A549 treated with RU486 at 1 μM for 4 hours (cell line): Measurements from ENCODE around the gene PBXIP1. TPM values are rescaled to one million over a fixed set of nuclear protein-coding genes. Genes with fewer than 3 reads are reported as not detected.

Source experiments
- total RNA-seq: library from RNA; stranded (reverse); fragments of 200-300 nt; extraction: Qiagen RNA extraction; gene quantifications from 5 replicates; pipeline ENCODE4 v1.2.3, GENCODE V29; 2022; ENCODE audit warnings: low read depth

PBXIP1 gene, protein sequence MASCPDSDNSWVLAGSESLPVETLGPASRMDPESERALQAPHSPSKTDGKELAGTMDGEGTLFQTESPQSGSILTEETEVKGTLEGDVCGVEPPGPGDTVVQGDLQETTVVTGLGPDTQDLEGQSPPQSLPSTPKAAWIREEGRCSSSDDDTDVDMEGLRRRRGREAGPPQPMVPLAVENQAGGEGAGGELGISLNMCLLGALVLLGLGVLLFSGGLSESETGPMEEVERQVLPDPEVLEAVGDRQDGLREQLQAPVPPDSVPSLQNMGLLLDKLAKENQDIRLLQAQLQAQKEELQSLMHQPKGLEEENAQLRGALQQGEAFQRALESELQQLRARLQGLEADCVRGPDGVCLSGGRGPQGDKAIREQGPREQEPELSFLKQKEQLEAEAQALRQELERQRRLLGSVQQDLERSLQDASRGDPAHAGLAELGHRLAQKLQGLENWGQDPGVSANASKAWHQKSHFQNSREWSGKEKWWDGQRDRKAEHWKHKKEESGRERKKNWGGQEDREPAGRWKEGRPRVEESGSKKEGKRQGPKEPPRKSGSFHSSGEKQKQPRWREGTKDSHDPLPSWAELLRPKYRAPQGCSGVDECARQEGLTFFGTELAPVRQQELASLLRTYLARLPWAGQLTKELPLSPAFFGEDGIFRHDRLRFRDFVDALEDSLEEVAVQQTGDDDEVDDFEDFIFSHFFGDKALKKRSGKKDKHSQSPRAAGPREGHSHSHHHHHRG
- total RNA-seq = 11.8 to 16.5 TPM (median 14.4 TPM) in 5 replicates

DNA sequence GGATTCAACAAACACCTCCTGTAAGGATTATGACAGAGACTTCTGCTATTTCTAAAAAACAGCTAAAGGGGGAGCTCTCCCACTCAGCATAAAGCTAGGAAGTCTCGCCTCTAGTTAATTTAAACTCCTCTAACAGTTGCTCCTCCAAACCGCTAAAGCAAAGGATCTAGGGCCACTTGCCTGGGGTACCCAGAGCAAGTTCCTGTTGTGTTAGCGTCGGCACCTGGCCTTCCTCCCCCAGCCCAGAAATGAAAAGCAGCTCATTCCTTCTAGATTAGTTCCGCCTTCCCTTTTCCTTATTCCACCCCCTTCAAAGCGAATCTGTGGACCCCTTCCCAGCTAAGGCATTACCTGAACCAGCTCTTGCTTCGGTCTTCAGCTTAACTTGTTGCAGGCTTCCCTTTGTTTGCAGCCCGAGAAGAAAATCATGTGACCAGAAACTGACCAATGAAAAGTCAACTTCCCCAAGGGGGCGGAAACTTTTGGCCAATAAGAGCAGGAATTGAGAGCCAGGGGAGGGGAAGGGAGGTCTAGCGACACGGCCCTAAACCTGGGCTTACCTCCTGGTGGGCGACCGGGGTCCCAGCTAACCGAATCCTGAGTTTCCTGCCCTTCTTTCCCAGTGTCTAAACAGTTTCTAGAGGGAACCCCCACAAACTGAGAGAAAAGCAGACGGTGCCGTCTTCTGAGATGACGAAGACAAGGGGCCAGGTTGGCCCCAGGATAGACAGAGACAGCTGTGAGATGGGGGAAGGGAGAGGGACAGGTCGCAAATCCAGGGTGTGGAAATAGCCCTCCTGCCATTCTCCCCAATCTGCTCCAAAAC is at the start of gene PBXIP1:
Gene PBXIP1 (minus strand): TSS at position 382 of the 826 bp plus-strand sequence. CDS start 2,378 bp downstream, outside the sequence.

DNA sequence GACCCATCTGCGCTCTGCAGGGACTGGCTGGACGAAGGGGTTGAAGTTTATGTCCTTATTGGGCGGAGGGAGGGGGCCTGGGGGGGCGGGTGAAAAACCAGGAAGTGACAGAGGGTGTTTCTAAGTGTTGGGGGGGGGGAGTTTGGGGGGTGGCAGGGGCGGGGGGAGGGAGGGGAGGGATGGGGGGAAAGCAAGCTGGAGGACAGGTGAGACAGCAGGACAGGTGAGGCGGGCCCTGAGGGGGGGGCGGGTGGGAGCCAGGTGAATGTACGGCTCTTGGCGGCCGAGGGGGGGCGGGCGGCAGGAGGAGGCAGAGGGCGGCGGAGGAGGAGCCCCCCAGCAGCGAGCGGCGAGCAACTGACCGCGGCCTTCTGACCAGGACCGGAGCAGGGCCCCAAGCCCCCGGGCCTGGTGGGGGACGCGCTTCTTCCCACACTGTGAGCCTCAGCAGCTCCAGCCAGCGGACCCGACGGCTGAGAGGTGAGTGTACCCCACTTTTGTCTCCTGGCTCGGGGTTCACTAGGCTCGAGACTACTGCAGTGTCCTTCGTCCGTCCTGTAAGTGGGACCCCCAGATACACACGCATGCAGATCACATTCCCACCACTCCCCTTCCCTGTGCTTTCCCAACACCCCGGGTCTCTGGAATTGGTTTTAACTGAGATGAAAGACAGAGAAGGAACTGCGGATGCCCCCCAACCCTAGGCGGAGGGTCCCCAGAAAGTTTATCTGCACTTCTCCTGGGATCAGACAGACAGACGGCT is 46.7 kb upstream of the PBXIP1 start, which contains the start of gene ZBTB7B:
Gene ZBTB7B (plus strand): TSS at position 339 of the 763 bp plus-strand sequence. CDS start 11,859 bp downstream, outside the sequence.

DNA sequence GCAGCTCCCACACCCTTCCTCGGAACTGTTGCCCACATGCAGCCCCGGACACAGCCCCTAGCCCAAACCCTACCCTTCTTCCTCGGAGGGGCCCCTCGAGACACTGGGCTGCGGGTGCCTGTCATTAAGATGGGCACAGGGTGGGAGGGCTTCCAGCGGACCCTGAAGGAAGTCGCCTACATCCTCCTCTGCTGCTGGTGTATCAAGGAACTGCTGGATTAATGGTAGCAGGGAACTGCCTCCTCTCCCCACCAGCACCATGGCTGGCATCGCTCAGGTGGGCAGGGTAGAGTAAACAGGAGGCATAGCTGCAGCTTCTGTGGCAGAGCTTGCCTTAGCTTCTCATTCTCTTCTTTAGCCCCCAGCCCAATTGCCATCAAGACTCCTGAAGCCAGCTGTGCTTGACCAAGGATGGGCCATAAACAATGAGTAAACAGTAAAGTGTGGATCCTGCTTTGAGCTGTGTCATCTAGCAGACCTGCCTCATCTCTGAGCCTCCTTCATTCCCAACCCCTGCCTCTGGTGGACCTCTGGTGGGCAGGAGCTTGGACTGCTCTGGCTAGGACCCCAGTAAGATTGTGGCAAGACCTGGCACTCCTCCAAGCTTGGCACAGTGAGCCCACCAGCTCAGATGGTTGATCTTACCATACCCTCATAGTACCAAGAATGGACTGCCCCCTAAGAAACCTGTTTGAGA is 37.8 kb upstream of the PBXIP1 start, which contains the start of gene LENEP:
Gene LENEP (plus strand): TSS at position 15 of the 697 bp plus-strand sequence. CDS start 22 bp downstream, at position 37.

DNA sequence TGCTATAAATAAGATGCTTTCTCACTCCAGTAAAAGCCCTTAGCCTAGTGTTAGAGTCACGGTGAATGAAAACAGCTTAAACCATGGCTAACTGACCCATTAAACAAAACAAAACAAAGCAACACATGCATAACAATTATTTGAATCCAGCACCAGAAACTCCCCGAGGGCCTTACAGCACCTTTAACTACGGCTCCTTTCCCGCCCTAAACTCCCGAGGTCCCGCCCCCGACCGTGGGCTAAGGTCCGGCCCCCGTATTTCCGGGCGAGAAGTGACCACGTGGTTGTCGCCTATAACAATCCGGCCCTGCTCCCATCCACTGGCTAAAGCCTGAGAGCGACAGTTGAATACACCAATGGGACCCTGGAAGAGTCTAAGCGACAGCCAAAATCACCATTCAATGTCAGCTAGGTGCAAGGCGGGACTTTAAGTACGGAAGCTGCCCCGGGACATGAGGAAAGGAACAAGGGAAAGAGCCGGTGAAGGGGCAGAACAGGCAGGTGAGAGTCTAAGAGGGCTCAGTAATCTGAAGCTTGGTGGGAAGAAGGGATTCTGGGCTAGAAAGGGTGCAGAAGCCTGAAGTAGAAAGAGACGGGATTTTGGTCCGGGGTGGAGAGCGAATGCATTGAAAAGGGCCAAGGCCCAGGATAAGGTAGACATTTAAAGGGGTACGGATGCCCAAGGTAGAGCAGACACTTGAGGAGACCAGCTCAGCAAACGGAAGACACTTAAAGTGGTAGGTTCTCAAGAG is 27.2 kb upstream of the PBXIP1 start, which contains the start of gene FLAD1:
Gene FLAD1 (plus strand): TSS at position 448 of the 752 bp plus-strand sequence. CDS start 351 bp downstream, outside the sequence.

DNA sequence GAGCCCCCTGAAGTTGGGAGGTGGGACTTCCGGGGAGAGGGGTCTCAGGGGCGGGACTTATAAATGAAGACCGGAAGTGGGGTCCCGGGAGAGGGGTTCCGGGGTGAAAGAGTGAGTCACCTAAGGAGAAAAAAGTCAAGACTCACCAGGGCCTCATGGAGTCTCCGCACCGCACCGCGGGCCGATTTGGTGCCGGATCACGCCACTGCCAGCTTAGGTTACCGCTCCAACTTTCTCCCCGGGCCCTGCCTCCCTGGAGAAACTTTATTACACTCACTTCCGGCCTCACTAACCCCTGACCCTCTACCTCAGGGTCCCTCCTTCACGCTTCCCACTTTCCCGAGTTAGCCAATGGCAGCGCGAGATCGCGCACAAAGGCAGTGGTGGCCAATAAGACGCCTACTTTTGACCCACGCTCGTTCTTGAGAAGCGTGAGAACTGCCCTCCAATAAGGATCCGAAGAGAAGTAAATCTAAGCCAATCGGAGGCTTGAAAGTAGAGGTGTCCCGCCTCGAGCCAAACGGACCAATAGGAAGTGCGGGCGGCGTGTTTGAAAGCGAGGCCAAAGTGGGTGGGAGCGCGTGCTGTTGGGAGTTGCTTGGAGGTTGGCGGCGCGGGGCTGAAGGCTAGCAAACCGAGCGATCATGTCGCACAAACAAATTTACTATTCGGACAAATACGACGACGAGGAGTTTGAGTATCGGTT is 18.4 kb upstream of the PBXIP1 start, which contains the start of gene CKS1B:
Gene CKS1B (plus strand): TSS at position 580 of the 706 bp plus-strand sequence. CDS start 65 bp downstream, at position 645.

DNA sequence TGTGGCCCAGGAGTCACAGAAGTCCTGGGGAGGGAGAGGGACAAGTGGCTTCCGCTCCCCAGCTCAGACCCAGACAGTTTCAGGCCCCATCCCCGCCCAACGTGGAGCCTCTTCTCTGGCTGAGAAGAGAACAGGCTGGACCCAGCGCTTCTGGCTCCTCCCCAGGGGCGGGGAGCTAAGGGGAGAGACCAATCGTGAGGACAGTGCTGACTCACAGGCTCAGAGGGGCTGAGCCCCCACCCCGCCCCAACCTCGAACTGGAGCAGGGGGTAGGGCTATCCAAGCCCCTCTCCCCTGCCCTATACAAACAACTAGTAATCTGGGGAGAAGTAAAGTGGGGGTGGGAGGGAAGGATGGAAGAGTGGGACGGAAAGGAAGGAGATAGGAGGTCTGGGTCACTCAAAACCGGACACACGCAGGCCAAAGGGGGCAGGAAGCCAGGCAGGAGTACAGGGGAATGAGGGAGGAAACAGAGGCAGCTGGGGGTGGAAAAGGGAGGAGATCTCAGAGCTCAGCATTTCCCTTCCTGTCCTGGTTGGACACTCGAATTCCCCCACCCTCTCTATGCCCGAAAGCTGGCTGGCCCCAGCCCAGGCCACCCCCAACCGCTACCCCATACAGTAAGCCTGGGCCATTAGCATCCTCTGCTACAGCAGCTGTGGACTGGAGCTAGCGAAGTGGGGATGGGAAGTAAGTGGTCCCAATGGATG is 14.9 kb upstream of the PBXIP1 start, which contains the start of gene SHC1:
Gene SHC1 (minus strand): TSS at position 117 of the 710 bp plus-strand sequence. CDS start 221 bp downstream, outside the sequence.

DNA sequence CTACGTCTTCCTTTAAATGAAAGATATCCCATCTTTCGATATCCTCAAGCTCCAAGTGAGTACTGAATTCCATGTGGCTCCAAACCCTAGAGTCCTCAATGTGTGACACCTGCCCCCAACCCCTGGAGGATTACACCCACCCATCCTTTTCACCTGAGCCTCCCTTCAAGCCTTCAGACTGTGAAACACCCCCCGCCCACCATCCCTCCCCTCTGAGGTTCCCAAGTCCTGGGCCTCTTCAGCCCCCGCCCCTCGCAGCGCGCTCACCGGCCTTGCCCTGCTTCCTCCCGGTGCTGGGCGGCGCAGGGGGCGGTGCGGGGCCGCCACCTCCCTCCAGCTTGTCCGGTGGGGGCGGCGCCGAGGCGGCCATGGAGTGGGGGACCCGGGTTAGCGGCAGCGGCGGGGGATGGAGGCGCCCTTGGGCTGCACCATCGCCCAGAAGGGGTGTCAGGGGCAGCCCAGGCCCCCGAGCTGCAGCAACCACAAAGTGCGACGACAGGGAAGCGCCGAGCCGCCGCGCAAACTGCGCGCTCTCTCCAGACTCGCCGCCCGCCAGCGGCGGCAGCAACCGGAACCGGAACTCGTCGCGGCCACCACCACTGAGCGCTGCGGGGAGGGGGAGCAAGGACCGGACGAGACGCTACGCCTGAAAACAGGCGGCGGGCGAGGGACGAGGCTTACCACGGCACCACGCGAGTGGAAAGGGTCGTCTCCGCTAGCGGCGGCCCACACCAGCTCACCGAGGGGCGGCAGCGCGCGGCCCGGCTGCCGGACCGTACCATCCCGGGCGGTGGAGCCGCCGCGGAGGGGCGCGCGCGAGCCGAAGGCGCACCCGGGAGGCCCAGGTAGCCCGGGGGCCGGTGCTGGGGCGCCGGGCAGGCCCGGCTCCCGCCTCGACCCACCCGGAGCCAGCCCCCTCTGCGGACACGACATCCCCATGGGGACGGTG is 5.6 kb upstream of the PBXIP1 start, which contains the start of gene PYGO2:
Gene PYGO2 (minus strand): TSS at position 576 of the 949 bp plus-strand sequence. CDS start 206 bp downstream, at position 370.

DNA sequence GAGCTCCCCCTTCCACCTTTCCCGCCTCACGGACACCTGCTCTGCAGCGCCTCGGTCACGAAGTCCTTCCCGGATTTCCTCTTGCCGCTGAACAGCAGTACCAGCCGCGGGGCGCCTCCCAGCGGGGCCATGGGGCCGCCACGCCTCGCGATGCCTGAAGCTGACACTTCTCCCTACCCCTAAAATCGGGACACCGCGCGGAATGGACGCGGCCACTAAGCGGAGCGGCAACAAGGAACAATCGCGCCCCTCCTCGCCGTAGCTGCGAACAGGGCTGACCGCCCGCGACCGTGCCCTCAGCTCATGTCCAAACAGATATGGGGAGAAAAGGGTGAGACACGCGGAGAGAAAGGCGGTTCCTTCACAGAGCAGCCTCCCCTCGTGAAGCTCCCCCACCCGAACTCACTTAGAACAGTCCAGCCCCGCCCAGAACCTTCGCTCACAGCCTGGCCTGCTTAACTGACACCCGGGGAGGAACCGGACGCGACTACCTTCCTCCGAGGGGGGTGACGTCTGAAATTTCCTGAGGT is 19.3 kb downstream of the PBXIP1 start, which contains the start of gene PMVK:
Gene PMVK (minus strand): TSS at position 165 of the 530 bp plus-strand sequence. CDS start 34 bp downstream, at position 131.

Other genes starting within 250 kb of the PBXIP1 start
- 0.02 to 0.08 TPM (median 0.06 TPM) in 5 replicates for gene KCNN3, start 85.8 kb downstream of the PBXIP1 start, total RNA-seq
- gene PMVK, start 19.4 kb downstream of the PBXIP1 start, total RNA-seq = 34.6 to 44.3 TPM (median 42.0 TPM) in 5 replicates
- 19.5 to 24.1 TPM (median 22.6 TPM) in 5 replicates for gene PYGO2, start 5.7 kb upstream of the PBXIP1 start, total RNA-seq
- gene SHC1, start 14.6 kb upstream of the PBXIP1 start, total RNA-seq = 128 to 150 TPM (median 144 TPM) in 5 replicates
- gene CKS1B, start 18.6 kb upstream of the PBXIP1 start, total RNA-seq = 325 to 385 TPM (median 338 TPM) in 5 replicates
- 33.1 to 53.6 TPM (median 42.5 TPM) in 5 replicates for gene FLAD1, start 27.2 kb upstream of the PBXIP1 start, total RNA-seq
- not detected in 5 replicates for gene LENEP, start 37.5 kb upstream of the PBXIP1 start, total RNA-seq
- 18.9 to 28.7 TPM (median 22.3 TPM) in 5 replicates for gene ZBTB7B, start 46.7 kb upstream of the PBXIP1 start, total RNA-seq
- 0.08 to 0.67 TPM (median 0.45 TPM) in 5 replicates for gene DCST2, start 77.7 kb upstream of the PBXIP1 start, total RNA-seq
- not detected in 5 replicates for gene DCST1, start 77.7 kb upstream of the PBXIP1 start, total RNA-seq
- 52.7 to 85.0 TPM (median 72.2 TPM) in 5 replicates for gene ADAM15, start 95.2 kb upstream of the PBXIP1 start, total RNA-seq
- 7.2 to 9.3 TPM (median 7.9 TPM) in 5 replicates for gene EFNA4, start 107.6 kb upstream of the PBXIP1 start, total RNA-seq
- 3.0 to 5.4 TPM (median 3.9 TPM) in 5 replicates for gene EFNA3, start 122.7 kb upstream of the PBXIP1 start, total RNA-seq
- 34.4 to 48.7 TPM (median 37.8 TPM) in 5 replicates for gene EFNA1, start 171.8 kb upstream of the PBXIP1 start, total RNA-seq
- gene SLC50A1, start 179.8 kb upstream of the PBXIP1 start, total RNA-seq = 33.6 to 37.6 TPM (median 35.3 TPM) in 5 replicates
- gene DPM3, start 184.4 kb upstream of the PBXIP1 start, total RNA-seq = 64.1 to 107 TPM (median 94.9 TPM) in 5 replicates
- gene KRTCAP2, start 217.2 kb upstream of the PBXIP1 start, total RNA-seq = 193 to 252 TPM (median 242 TPM) in 5 replicates
- 1.1 to 2.2 TPM (median 1.4 TPM) in 5 replicates for gene TRIM46, start 217.8 kb upstream of the PBXIP1 start, total RNA-seq